ENCODE data around the gene HELZ2.

Gene HELZ2

DNA sequence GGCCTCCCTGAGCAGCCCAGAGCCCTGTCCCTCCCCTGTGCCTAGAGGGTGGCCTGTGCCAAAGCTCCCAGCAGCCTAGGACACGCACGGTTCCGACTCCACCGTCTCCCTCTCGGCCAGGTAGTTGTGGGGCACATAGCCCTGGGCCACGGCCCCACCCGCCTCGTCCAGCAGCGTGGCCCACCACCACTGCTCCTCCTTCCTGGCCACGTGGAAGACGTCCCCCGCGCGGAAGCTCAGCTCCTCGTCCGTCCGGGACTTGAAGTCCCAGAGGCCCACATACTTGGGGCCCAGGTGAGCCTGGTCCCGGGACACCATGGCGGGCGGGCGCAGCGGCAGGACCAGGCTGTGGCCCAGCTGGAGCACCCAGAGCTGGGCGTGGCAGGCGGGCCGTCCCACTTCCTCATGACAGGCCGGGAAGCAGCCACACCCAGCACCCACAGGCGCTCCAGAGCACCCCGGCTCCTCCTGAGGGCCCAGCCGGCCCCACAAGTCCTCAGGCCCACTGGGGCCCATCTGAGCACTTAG lies 37.0 kb downstream of the HELZ2 start, which contains the start of gene PTK6:
Gene PTK6 (minus strand): TSS at position 380 of the 528 bp plus-strand sequence. CDS start 62 bp downstream, at position 318.
- peak; percentile 97 for DNase-seq

DNA sequence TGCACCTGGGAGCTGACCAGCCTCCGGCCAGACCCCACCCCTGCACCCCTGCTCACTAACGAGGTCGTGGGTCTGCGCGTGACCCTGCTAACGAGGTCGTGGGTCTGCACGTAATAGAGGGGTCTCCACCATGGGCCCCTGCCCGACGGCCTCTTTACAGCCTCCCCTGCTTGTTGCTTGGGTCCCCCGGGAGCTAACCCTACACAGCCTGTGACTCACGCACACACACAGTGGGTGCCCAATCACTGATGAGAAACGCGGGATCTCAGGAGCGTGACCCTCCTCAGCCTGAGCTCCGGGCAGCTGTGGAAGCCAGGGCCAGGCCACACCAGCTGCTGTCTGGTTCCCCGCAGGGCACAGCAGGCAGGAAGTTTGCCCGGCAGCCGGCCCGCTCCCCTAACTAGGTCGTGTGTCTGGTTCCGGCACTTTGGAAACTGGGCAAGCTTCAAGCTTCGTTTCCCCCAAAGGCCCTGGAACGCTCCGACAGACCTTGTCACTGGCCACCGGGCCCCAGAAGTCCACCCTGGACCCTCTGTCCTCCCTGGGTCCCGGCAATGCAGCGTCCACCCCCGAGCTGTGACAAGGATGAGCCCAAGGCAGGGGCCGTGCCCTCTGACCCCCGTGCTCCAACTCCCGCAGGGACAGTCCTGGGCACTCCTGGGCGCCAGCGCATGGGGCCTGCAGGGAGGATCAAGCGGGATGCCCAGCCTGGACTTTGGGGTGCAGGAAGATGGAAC lies 37.6 kb downstream of the HELZ2 start:
- no peak for DNase-seq

DNA sequence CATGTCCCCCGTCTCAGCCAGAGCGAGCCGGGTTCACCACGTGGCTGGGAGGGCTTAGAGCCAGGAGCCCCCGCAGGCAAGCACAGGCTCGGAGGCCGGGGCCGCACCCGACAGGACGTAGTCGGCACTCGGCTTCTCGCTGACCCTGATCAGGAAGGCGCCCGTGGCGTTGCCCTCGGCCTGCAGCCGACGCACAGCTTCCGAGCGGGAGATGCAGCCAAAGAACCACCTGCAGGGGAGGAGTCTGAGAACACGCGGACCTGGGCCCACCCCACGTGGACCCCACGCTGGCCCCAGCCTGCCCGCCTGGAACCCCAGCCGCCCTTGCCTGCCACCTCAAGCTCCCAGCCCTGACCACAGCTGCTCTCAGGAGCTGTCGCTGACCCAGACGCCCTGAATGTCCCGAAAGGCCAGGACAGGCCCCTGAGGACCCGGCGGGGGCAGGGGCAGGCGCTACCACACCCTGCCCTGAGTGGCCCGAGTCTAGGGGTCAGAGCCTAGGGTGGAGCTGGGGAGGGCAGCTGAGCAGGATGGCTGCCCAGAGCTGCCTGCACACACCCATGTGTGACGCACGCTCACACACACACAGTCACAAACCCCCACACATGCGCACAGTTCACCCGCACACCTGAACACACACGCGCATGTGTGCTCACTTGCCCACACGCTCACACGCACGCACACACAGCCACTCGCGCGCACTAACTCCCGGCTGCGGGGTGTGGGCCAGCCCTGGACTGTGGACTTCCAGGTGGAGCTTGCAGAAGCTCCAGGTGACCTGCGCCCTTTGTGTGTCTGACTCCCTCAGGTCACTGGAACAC lies 39.0 kb downstream of the HELZ2 start:
- no peak for DNase-seq

DNA sequence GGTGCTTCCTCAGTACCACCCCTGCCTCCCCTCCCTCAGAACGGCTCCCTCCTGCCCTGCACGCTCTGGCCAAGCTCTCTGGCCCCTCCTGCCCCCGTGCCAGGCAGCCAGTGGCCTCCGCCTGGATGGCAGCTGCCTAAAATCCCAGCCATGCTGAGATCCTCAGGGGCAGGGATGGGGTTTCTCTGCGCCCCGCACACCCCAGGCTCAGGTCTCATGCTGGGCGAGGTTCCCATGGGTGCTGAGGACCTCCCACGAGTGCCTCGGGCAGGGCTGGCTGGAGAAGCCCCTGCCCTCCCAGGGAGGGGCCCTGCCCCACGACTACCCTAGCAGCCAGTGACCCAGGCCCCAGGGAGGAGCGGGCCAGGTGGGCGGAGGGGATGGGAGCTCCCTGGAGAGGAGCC lies 39.6 kb downstream of the HELZ2 start:
- no peak for DNase-seq

DNA sequence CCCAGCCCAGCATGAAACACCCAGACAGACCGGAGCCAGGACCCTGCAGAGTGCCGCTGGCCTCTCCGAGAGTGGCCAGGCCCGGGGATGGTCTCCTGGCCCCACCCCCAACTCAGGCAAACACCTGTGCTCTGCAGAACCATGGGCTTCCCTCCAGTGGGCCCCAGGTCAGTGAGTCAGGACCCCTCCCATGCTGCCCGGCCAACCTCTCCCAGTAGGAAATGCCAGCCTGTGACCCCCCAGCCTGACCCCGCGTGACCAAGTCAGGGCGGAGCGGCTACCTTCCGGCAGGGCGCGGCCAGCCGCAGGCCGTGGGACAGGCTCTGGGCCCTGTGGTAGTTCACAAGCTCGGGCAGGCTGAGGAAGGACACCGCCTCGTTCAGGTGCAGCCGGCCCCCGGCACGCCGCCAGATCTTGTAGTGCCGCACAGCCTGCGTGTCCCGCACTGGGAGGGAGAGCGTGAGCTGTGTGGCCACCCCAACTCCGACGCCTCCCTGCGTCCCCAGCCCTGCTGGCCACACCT lies 40.1 kb downstream of the HELZ2 start:
- DNase-seq: no peak

DNA sequence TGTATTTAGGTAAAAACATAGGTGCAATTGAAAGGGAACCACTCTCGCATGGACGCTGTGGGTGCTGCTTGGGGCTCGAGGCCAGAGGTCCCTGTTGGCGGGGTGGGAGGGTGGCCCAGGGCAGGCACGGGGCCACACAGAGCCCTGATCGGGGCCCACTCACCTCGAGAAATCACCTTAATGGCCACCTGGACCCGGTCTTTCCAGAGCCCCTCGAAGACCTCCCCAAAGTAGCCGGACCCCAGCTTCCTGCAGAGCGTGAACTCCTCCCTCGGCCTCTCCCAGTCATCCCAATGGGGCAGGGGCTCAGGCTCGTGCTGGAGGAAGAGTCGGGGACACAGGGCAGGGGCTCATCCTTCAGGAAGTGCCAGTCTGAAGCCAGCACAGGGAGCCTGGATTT lies 40.7 kb downstream of the HELZ2 start:
- peak; percentile 18 for DNase-seq

DNA sequence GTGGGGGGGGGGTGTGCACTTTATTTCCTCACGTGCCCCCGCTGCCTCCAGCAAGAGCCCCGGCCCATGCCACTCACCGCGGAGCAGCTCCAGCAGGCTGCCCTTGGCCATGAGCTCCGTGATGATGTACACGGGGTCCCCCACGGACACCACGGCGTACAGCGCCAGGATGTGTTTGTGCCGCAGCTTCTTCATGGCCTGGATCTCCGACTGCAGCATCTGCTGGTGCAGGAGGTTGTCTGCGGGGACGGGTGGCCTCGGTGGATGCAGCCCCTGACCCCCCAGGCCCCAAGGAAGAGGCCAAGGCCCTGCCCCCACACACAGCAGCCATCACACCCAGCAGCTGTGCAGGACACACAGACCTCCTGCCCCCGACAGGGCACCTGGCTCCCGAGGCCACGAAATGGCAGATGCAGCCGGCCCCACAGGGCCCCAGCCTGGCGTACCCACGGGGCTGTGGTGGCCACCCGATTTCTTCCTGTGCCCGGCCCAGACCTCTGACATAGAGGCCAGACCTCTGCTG lies 41.5 kb downstream of the HELZ2 start:
- peak; percentile 35 for DNase-seq

DNA sequence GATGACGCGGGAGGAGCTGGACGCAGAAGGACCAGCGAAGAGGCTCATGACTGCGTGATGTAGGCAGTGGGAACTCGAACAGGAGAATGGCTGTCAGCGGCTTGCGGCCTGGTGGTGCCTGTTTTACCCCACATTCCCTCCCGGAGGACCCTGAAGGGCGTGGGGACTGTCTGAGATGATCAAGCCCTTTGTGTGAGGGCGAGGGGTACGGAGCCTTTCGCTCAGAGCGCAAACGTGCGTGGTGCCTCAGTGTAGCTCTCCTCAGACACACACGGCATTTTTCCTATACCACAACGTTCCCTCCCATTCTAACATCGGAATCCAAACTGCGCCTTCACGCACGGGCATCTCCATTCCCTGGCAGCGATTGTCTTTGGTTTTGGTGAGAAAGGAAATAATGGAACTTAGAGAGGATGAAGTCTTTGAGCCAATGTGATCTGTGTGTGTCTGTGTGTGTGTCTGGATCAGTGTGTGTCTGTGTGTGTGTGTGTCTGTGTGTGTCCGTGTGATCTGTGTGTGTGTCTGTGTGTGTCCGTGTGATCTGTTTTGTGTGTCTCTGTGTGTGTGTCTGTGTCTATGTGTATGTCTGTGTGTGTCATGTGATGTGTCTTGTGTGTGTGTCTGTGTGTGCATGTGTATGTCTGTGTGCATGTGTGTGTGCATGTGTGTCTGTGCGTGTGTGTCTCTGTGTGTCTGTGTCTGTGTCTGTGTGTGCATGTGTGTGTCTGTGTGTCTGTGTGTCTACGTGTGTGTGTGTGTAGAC lies 42.2 kb downstream of the HELZ2 start:
- DNase-seq: peak; percentile 34

DNA sequence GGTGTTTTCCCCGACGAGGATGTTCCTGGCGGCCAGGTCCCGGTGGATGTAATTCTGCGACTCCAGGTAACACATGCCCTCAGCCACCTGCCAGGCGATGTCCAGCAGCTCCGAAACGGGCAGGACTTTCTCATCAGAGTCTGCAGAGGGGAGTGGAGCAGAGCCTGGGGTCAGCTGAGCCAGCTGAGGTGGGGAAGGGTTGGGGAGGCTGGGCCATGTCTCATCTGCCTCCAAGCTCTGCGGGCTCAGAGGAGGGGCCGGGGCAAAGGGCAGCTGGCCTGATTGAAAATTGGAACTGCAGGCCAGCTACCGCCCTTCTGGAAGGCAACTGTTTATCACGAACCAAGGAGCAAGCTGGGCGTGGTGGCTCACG lies 43.3 kb downstream of the HELZ2 start:
- DNase-seq: peak; percentile 38

DNA sequence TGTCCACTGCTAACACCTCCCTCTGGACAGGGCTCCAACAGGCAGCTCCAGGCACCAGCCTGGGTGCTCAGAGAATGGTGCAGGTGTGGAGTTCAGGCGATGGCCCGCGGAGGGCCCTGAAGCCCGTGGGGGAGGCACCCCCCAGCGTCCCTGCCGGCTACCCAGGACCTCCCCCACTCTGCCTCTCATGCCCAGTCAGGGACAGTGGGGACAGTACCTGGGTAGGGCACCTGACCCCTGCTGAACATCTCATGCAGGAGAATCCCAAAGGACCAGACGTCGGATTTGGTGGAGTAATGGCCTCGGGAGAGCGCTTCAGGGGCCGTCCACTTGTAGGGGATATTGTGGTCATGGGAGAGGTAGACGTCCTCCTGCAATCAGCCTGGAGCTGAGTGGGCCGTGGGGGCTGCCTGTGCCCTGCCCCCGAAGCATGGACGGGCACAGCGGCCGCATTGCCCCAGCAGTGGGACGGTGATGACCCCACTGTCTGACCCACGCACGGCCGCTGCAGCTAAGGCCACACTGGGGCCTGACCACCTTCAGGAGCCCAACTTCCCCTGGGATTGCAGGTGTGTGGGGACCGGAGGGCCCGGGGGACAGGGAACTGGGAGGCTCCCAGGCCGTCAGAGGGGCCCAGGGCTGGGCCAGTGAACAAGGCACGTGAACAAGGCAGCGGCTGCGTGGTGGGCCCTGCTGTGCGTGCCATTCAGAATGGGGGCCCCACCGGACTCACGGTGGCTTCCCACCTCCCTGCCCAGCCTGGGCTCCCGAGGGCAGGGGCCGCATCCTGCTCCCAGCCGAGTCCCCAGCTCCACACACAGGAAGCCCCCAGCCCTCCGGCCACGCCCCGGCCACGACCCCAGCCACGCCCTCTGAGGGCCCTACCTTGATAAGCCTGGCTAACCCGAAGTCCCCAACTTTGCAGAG lies 43.9 kb downstream of the HELZ2 start:
- no peak for DNase-seq

DNA sequence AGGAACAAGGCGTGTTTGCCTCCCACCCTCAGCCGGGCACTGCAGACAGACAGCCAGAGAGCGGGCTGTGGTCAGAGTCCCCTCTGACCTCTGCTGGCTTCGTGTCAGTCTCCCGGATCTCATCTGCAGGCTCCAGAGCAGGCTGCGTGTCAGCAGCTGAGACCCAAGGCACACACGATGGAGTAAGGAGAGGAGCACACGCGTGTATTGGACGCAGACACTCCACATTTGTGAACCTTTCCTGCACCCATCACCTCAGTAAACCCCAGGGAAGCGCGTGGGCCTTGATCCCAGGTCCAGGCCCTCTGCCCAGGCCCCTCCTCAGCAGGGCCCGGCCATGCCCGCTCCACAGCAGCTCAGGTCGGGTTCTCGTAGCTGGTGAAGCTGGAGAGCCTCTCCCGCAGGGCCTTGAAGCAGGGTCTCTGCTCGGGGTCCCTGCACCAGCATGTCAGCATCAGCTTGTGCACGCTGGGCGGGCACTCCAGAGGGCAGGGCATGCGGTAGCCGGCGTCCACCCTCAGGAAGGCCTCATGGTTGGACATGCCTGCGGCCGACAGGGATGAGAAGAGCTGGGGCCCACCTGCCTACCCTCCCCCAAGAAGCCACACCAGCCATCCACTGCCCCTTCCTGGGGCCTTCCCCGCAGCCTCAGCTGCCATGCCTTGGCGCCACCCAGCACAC lies 44.7 kb downstream of the HELZ2 start:
- no peak for DNase-seq

DNA sequence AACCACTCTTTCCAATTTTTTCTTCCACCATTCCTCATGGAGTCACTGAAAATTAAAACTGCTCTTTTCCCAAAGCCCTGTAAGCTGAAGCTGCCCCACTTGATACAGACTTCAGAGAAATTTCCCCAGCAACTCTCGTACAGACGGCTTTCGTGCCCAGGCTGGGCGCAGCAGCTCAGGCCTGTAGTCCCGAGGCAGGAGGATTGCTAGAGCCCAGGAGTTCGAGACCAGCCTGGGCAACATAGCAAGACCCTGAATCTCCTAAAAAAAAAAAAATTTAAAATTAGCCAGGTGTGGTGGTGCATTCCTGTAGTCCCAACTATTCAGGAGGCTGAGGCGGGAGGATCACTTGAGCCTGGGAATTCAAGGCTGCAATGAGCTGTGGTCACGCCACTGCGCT lies 46.9 kb downstream of the HELZ2 start:
- DNase-seq: no peak

DNA sequence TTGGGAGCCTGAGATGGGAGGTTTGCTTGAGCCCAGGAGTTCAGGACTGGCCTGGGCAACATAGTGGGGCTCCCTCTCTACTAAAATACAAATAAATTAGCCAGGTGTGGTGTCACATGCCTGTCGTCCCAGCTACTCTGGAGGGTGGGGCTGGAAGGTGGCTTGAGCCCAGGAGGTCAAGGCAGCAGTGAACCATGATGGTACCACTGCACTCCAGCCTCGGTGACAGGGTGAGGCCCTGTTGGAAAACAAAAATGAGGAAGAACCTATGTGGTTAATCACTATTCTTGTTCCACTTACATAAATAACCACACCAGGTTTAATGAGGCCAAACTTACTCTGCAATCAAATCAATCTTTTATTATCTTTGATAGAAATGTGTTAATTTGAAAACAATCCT lies 48.1 kb downstream of the HELZ2 start:
- DNase-seq: no peak

DNA sequence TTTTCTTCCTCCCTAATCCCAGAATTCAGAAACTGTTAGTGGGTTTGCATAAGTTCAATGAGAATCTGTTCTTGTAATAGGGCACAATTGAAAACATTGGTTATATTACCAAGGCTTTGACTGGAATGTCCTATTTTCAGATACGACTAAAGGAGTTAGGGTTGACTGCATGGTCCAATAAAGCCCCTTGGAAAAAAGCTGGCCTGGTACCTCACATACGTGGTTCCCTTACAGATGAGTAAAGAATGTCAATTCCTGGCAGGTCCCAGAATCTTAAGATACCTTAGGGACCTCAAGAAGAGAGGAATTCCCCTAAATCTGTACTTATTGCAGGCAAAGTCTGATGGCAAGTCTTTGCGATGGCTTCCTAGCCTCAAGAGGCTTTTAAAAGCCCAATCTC lies 48.9 kb downstream of the HELZ2 start:
- no peak for DNase-seq

Measured in 8988T (cell line).